ENCODE data around the gene OR4D1. TPM values are rescaled to one million over a fixed set of nuclear protein-coding genes. Genes with fewer than 3 reads are reported as not detected.

OR4D1 gene
- total RNA-seq, 2 experiments from 2014 or later, result 0.49 to 0.70 TPM

DNA sequence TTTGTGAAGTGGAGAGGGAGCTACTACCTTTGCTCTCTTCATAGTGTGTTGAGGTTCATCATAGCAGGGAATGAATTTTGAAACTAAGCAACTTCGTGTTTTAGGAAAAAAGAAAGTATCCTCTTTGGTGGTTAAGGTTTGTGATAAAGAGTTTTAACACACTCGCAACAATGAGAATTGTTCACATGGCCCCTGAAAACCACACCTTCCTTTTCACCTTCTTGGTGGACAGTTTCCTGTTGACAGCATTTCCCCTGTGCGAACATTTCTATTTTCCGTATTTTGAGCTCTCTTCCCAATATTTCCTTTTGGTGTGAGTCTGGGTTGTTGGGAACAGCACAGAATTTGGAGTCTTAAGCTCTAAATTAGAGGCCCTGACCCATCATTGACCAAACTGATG, 22.4 kb downstream of the OR4D1 start:
- H3K27me3 Mint-ChIP-seq, result no peaks in the 10 kb centered on the region
- ChIA-PET CTCF (interaction anchor here (0.7 to 2.2 kb wide), 3 partner anchors 11 to 247 kb away, joined by 3 to 6 read pairs (median 5); partner anchors contain the start of gene RNF43), POLR2A (interaction anchor here (0.7 to 3.0 kb wide), 10 partner anchors 8 to 164 kb away, joined by 3 to 26 read pairs (median 4); partner anchors contain the start of genes MKS1 and SRSF1)
- no peaks in the 10 kb centered on the region for H3K36me3 Mint-ChIP-seq (ENCODE audit: low read depth)
- intact Hi-C loops (cut with DNase I, micrococcal nuclease), result loop anchor here in 1 of 2 experiments (5.0 kb wide), 4 partner anchors 47 to 313 kb away; partner anchors contain the start of gene MKS1
- Histone ChIP-seq H3K27me3 (ENCODE audit: control insufficient read depth in 1 of 2, insufficient read depth in 2 of 2, low read length in 2 of 2) (no peaks in the 10 kb centered on the region), H3K4me3 (ENCODE audit: low read length) (peak overlapping the region; percentile 6), H3K36me3 (ENCODE audit: insufficient read depth, low read length) (no peaks in the 10 kb centered on the region), H3K4me1 (ENCODE audit: insufficient read depth, low read length) (peaks cover 47% of the 10 kb centered on the region), H3K27ac (ENCODE audit: low read depth in 1 of 2, low read length in 2 of 2) (peak overlapping the region; percentile 32 to 68), H3K9me3 (ENCODE audit: control insufficient read depth in 1 of 2, insufficient read depth in 1 of 2, low read length in 2 of 2) (no peaks in the 10 kb centered on the region)
- H3K4me3 Mint-ChIP-seq, result peak overlapping the region; percentile 71
- peaks cover 1% of the 10 kb centered on the region for H3K9me3 Mint-ChIP-seq
- TF ChIP-seq, protein P1, sequence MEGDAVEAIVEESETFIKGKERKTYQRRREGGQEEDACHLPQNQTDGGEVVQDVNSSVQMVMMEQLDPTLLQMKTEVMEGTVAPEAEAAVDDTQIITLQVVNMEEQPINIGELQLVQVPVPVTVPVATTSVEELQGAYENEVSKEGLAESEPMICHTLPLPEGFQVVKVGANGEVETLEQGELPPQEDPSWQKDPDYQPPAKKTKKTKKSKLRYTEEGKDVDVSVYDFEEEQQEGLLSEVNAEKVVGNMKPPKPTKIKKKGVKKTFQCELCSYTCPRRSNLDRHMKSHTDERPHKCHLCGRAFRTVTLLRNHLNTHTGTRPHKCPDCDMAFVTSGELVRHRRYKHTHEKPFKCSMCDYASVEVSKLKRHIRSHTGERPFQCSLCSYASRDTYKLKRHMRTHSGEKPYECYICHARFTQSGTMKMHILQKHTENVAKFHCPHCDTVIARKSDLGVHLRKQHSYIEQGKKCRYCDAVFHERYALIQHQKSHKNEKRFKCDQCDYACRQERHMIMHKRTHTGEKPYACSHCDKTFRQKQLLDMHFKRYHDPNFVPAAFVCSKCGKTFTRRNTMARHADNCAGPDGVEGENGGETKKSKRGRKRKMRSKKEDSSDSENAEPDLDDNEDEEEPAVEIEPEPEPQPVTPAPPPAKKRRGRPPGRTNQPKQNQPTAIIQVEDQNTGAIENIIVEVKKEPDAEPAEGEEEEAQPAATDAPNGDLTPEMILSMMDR (IDR thresholded peaks at IDR 0.05), result no peak
- H3K27ac Mint-ChIP-seq, result peak overlapping the region; percentile 86
- DNase-seq (peak in 1 of 14 experiments; percentile 71), ATAC-seq (ENCODE audit: poor library complexity) (no peak)
- peaks cover 64% of the 10 kb centered on the region for H3K4me1 Mint-ChIP-seq (ENCODE audit: low read depth)

DNA sequence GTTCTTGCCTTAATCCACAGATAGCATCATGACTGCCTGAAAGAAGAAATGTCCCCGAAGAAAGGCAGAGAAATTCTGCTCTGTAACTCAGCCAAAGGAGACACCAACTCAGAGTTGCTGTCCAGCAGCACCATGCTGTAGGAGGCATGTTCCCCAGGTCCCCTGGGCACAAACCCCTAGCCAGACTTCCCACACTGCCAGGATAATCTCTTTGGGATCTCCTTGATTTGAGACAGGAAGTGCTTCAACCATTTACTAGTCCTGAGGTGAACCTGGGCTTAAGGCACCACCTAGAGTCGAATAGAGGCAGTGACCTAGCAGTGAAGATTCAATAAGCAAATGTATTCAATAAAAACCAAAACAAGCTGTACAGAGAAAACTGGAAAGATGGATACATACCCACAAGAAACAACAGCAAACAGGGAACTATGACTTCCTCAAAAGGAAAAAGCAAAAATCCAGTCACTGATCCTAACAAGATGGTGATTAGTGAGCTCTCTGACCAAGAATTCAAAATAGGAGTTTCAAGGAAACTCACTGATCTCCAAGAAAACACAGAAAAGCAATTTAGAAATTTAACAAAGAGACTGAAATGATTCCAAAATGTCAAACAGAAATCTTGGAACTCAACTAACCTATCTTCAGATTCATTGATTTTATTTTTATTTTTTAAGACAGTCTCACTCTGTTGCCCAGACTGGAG, 24.3 kb downstream of the OR4D1 start:
- no peak overlapping the region for H3K4me3 Mint-ChIP-seq
- Histone ChIP-seq H3K4me3 (ENCODE audit: low read length) (peak overlapping the region; percentile 4), H3K27me3 (ENCODE audit: control insufficient read depth in 1 of 2, insufficient read depth in 2 of 2, low read length in 2 of 2) (no peaks in the 10 kb centered on the region), H3K9me3 (ENCODE audit: control insufficient read depth in 1 of 2, insufficient read depth in 1 of 2, low read length in 2 of 2) (peaks cover 0 to 4% of the 10 kb centered on the region in 2 experiments), H3K36me3 (ENCODE audit: insufficient read depth, low read length) (no peaks in the 10 kb centered on the region), H3K4me1 (ENCODE audit: insufficient read depth, low read length) (peaks cover 43% of the 10 kb centered on the region), H3K27ac (ENCODE audit: low read depth in 1 of 2, low read length in 2 of 2) (peak overlapping the region in 1 of 2 donors; percentile 57)
- ChIA-PET CTCF (interaction anchor here (0.6 to 1.9 kb wide), 5 partner anchors 18 to 162 kb away, joined by 3 to 8 read pairs (median 3); no protein-coding TSS in a partner anchor), POLR2A (interaction anchor here (0.6 to 1.8 kb wide), 7 partner anchors 16 to 166 kb away, joined by 3 to 10 read pairs (median 3); partner anchors contain the start of gene SRSF1)
- ATAC-seq (ENCODE audit: poor library complexity) (peak; percentile 90), DNase-seq (peak in 13 of 14 experiments; percentile 16 to 81 (median 31))
- H3K36me3 Mint-ChIP-seq (ENCODE audit: low read depth), result no peaks in the 10 kb centered on the region
- TF ChIP-seq, protein P1 (IDR thresholded peaks at IDR 0.05), result peak; percentile 87
- H3K9me3 Mint-ChIP-seq, result no peaks in the 10 kb centered on the region
- intact Hi-C loops (cut with DNase I, micrococcal nuclease), result loop anchor here (1.0 to 5.0 kb wide), 6 partner anchors 20 to 315 kb away; partner anchors contain the start of gene MKS1 (in 1 of the 2)
- H3K4me1 Mint-ChIP-seq (ENCODE audit: low read depth), result peaks cover 47% of the 10 kb centered on the region
- peaks cover 3% of the 10 kb centered on the region for H3K27me3 Mint-ChIP-seq
- H3K27ac Mint-ChIP-seq, result peak overlapping the region; percentile 31

DNA sequence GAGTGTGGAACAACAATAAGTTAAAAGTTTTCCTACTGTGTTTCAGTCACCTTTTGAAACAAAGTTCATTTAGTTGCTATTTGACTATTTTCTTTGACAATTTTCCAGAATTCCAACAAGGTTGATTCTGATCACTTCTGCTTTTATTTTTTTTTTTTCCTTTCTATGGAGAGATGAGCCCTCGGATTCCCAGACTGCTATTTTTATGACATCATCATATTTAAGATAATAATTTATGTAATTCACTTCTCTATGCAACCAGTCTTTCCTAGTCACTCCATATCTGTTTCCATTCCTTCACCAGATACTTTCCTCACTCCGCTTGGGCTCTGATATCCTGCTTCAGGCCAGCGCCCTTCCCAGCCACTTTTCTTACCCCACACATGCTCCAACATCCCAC, 26.7 kb downstream of the OR4D1 start:
- CTCF ChIA-PET, result no interaction called here
- intact Hi-C loops (cut with DNase I, micrococcal nuclease), result loop anchor here in 1 of 2 experiments (5.0 kb wide), 4 partner anchors 42 to 318 kb away; partner anchors contain the start of gene MKS1
- ATAC-seq (ENCODE audit: poor library complexity) (no peak), DNase-seq (no peak)
- no peaks in the 10 kb centered on the region for H3K36me3 Mint-ChIP-seq (ENCODE audit: low read depth)
- peaks cover 29% of the 10 kb centered on the region for H3K4me1 Mint-ChIP-seq (ENCODE audit: low read depth)
- no peak overlapping the region for H3K27ac Mint-ChIP-seq
- peaks cover 0 to 4% of the 10 kb centered on the region in 2 experiments for H3K9me3 ChIP-seq (ENCODE audit: control insufficient read depth in 1 of 2, insufficient read depth in 1 of 2, low read length in 2 of 2)
- H3K27ac ChIP-seq (ENCODE audit: low read depth in 1 of 2, low read length in 2 of 2), result no peak overlapping the region
- H3K9me3 Mint-ChIP-seq, result no peaks in the 10 kb centered on the region
- H3K4me1 ChIP-seq (ENCODE audit: insufficient read depth, low read length), result peaks cover 23% of the 10 kb centered on the region
- no peaks in the 10 kb centered on the region for H3K36me3 ChIP-seq (ENCODE audit: insufficient read depth, low read length)
- H3K4me3 Mint-ChIP-seq, result no peak overlapping the region
- H3K27me3 Mint-ChIP-seq, result peaks cover 5% of the 10 kb centered on the region
- TF ChIP-seq, protein P1 (IDR thresholded peaks at IDR 0.05), result no peak
- no peaks in the 10 kb centered on the region for H3K27me3 ChIP-seq (ENCODE audit: control insufficient read depth in 1 of 2, insufficient read depth in 2 of 2, low read length in 2 of 2)
- H3K4me3 ChIP-seq (ENCODE audit: low read length), result no peak overlapping the region
- POLR2A ChIA-PET, result no interaction called here

Data from CD4-positive, alpha-beta T cell (primary cell).